SK-N-SH treated with all-trans-retinoic acid at 6 μM for 48 hours (cell line): ENCODE measurements around the gene OPRL1.

Source experiments
- ATAC-seq: fragments of 200-7000 bp; cut with Tn5 transposase; 3 replicates; pipeline ENCODE4 v1.9.1; 2020; ENCODE audit warnings: mild to moderate bottlenecking, moderate library complexity
- BACH2 ChIP-seq: fragments of 250-450 bp; sonication (Bioruptor Pico); IDR thresholded peaks from 2 replicates; pipeline ENCODE4 v1.9.0; 2021; ENCODE audit warnings: mild to moderate bottlenecking, borderline replicate concordance
- CREB5 ChIP-seq: fragments of 250-450 bp; sonication (Bioruptor Pico); IDR thresholded peaks from 2 replicates; pipeline ENCODE4 v1.5.1; 2020; ENCODE audit warnings: low read depth, mild to moderate bottlenecking, moderate library complexity
- CSDC2 ChIP-seq: fragments of 250-450 bp; sonication (Bioruptor Pico); IDR thresholded peaks from 2 replicates; pipeline ENCODE4 v1.5.0; 2020; ENCODE audit warnings: mild to moderate bottlenecking, moderate library complexity
- CSRNP3 ChIP-seq: fragments of 250-450 bp; sonication (Bioruptor Pico); IDR thresholded peaks from 2 replicates; pipeline ENCODE4 v1.5.1; 2021; ENCODE audit warnings: mild to moderate bottlenecking, moderate library complexity
- ESRRG ChIP-seq: fragments of 250-450 bp; sonication (Bioruptor Pico); IDR thresholded peaks from 2 replicates; pipeline ENCODE4 v1.6.1; 2021; ENCODE audit warnings: mild to moderate bottlenecking
- ISL1 ChIP-seq: fragments of 250-450 bp; sonication (Bioruptor Pico); IDR thresholded peaks from 2 replicates; pipeline ENCODE4 v2.1.2; 2022; ENCODE audit warnings: mild to moderate bottlenecking, moderate library complexity
- OSR1 ChIP-seq: fragments of 250-450 bp; sonication (Bioruptor Pico); IDR thresholded peaks from 2 replicates; pipeline ENCODE4 v1.8.0; 2022; ENCODE audit warnings: moderate library complexity, mild to moderate bottlenecking, inconsistent platforms
- POU6F1 ChIP-seq: fragments of 250-450 bp; sonication (Bioruptor Pico); IDR thresholded peaks from 2 replicates; pipeline ENCODE4 v1.8.0; 2021; ENCODE audit warnings: low read depth, mild to moderate bottlenecking, moderate library complexity, borderline replicate concordance
- PPARA ChIP-seq: fragments of 250-450 bp; sonication (Bioruptor Pico); IDR thresholded peaks from 2 replicates; pipeline ENCODE4 v1.5.0; 2020; ENCODE audit warnings: mild to moderate bottlenecking, borderline replicate concordance
- RARB ChIP-seq: fragments of 250-450 bp; sonication (Bioruptor Pico); IDR thresholded peaks from 2 replicates; pipeline ENCODE4 v1.8.0; 2021; ENCODE audit warnings: mild to moderate bottlenecking, moderate library complexity
- TCF4 ChIP-seq: fragments of 250-450 bp; sonication (Bioruptor Pico); IDR thresholded peaks from 2 replicates; pipeline ENCODE4 v1.8.0; 2021; ENCODE audit warnings: mild to moderate bottlenecking, moderate library complexity, borderline replicate concordance
- TOX ChIP-seq: fragments of 250-450 bp; sonication (Bioruptor Pico); IDR thresholded peaks from 2 replicates; pipeline ENCODE4 v1.8.0; 2021; ENCODE audit warnings: mild to moderate bottlenecking, moderate library complexity, borderline replicate concordance
- TSHZ2 ChIP-seq: fragments of 250-450 bp; sonication (Bioruptor Pico); IDR thresholded peaks from 2 replicates; pipeline ENCODE4 v1.5.0; 2020; ENCODE audit warnings: mild to moderate bottlenecking, moderate library complexity
- ZC3H10 ChIP-seq: fragments of 250-450 bp; sonication (Bioruptor Pico); IDR thresholded peaks from 2 replicates; pipeline ENCODE4 v1.5.1; 2021; ENCODE audit warnings: mild to moderate bottlenecking, moderate library complexity
- ZFP3 ChIP-seq: fragments of 250-450 bp; sonication (Bioruptor Pico); IDR thresholded peaks from 2 replicates; pipeline ENCODE4 v1.5.0; 2020; ENCODE audit warnings: mild to moderate bottlenecking, moderate library complexity
- ZFP30 ChIP-seq: fragments of 450-650 bp; formaldehyde crosslinking; IDR thresholded peaks from 2 replicates; pipeline ENCODE4 v1.5.0; 2022; ENCODE audit warnings: mild to moderate bottlenecking, moderate library complexity
- ZNF565 ChIP-seq: fragments of 450-650 bp; formaldehyde crosslinking; conservative IDR thresholded peaks from 2 replicates; pipeline ENCODE4 v1.5.0; 2020; ENCODE audit warnings: low read depth, mild to moderate bottlenecking, moderate library complexity
- ZNF70 ChIP-seq: fragments of 450-650 bp; formaldehyde crosslinking; IDR thresholded peaks from 2 replicates; pipeline ENCODE4 v1.5.0; 2020; ENCODE audit warnings: mild to moderate bottlenecking, moderate library complexity

The OPRL1 gene

GRCh38 chr20:64072498-64073063 is 7.3 kb upstream of the OPRL1 start:
- no peak for ATAC-seq
- TF ChIP-seq ZFP3 (CRISPR knock-in tag) (no peak), CSRNP3 (CRISPR knock-in tag) (no peak), ZNF565 (CRISPR knock-in tag) (no peak), RARB (CRISPR knock-in tag) (no peak), TOX (CRISPR knock-in tag) (no peak), ZNF70 (CRISPR knock-in tag) (no peak), BACH2 (CRISPR knock-in tag) (no peak), POU6F1 (CRISPR knock-in tag) (no peak), ESRRG (CRISPR knock-in tag) (no peak), ZC3H10 (CRISPR knock-in tag) (no peak), PPARA (no peak), OSR1 (CRISPR knock-in tag) (no peak), TSHZ2 (no peak), ISL1 (CRISPR knock-in tag) (no peak), CREB5 (no peak)

- ATAC-seq = no peak
- TF ChIP-seq BACH2 (CRISPR knock-in tag) (no peak), POU6F1 (CRISPR knock-in tag) (no peak), OSR1 (CRISPR knock-in tag) (no peak), TCF4 (CRISPR knock-in tag) (no peak), ZFP30 (no peak), CSDC2 (CRISPR knock-in tag) (no peak), ZNF565 (CRISPR knock-in tag) (no peak), TOX (CRISPR knock-in tag) (no peak)
Measured at GRCh38 chr20:64073476-64074183, 6.3 kb upstream of the OPRL1 start.

- TF ChIP-seq RARB (CRISPR knock-in tag) (no peak), ZNF565 (CRISPR knock-in tag) (no peak)
- no peak for ATAC-seq
Measured at GRCh38 chr20:64074184-64074789, 5.6 kb upstream of the OPRL1 start.
